ENCODE results near the gene ARID5B. TPM values are rescaled to one million over a fixed set of nuclear protein-coding genes. Genes with fewer than 3 reads are reported as not detected.

Gene ARID5B
- total RNA-seq, 2 experiments from 2014 or later, result 26.7 to 28.3 TPM

DNA sequence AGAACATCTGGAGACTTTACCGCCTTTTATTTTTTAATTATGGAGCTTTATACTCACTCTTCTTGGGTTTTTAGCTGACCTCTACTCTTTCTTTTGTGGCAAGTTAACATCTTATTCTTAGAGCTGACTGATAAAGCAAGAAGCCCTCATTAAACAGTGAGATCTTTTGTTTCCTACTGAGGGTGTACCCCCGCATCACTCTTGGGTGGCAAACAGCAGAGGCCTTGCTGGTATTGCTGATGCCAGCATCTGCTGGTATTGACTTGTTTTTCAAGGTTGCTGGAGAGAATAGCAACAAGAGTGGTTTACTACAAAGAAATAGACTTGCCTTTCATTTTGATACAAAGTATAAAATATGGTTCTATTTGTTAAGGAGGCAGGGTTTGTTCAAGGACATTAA, 154.7 kb downstream of the ARID5B start:
- CTCF ChIA-PET, result interaction anchor here (1.2 to 1.6 kb wide), 2 partner anchors 19 to 27 kb away, joined by 3 to 5 read pairs; no protein-coding TSS in a partner anchor
- ATAC-seq (no peak), DNase-seq (peak; percentile 30)
- H3K4me1 Mint-ChIP-seq (ENCODE audit: low read depth), result peaks cover 78% of the 10 kb centered on the region
- peaks cover 94% of the 10 kb centered on the region for H3K36me3 Mint-ChIP-seq (ENCODE audit: low read depth)
- TF ChIP-seq, protein P1, sequence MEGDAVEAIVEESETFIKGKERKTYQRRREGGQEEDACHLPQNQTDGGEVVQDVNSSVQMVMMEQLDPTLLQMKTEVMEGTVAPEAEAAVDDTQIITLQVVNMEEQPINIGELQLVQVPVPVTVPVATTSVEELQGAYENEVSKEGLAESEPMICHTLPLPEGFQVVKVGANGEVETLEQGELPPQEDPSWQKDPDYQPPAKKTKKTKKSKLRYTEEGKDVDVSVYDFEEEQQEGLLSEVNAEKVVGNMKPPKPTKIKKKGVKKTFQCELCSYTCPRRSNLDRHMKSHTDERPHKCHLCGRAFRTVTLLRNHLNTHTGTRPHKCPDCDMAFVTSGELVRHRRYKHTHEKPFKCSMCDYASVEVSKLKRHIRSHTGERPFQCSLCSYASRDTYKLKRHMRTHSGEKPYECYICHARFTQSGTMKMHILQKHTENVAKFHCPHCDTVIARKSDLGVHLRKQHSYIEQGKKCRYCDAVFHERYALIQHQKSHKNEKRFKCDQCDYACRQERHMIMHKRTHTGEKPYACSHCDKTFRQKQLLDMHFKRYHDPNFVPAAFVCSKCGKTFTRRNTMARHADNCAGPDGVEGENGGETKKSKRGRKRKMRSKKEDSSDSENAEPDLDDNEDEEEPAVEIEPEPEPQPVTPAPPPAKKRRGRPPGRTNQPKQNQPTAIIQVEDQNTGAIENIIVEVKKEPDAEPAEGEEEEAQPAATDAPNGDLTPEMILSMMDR (IDR thresholded peaks at IDR 0.05), result no peak
- peak overlapping the region; percentile 33 for H3K4me3 Mint-ChIP-seq
- H3K27ac Mint-ChIP-seq, result peak overlapping the region; percentile 95
- H3K27me3 Mint-ChIP-seq, result no peaks in the 10 kb centered on the region
- POLR2A ChIA-PET, result interaction anchor here (0.7 to 1.7 kb wide), 6 partner anchors 8 to 154 kb away, joined by 3 to 6 read pairs (median 4); partner anchors contain the start of gene ARID5B
- intact Hi-C loops (cut with micrococcal nuclease), result no loop called here
- peaks cover 7% of the 10 kb centered on the region for H3K9me3 Mint-ChIP-seq

DNA sequence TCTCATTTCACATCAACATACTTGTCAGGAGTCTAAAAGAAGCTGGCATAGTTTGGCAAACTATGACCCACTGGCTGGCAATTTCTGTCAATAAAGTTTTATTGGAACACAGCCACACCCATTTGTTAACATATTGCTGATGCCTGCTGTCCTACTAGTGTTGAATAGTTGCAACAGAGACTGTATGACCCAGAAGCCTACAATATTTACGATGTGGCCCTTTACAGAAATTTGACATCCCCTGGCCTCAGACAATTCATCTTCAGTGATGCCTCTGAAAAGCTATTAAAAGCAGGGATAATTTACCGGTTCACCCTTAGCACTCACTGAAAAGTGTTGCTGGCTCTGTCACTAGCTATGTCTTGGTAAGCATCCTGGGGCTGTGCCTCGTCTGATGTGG, 155.2 kb downstream of the ARID5B start:
- peaks cover 95% of the 10 kb centered on the region for H3K36me3 Mint-ChIP-seq (ENCODE audit: low read depth)
- CTCF ChIA-PET, result interaction anchor here (1.0 to 3.0 kb wide), 5 partner anchors 10 to 188 kb away, joined by 3 to 8 read pairs (median 3); no protein-coding TSS in a partner anchor
- H3K4me3 Mint-ChIP-seq, result no peak overlapping the region
- POLR2A ChIA-PET, result interaction anchor here (0.5 to 1.7 kb wide), 7 partner anchors 8 to 170 kb away, joined by 3 to 6 read pairs (median 4); partner anchors contain the start of gene ARID5B
- H3K27me3 Mint-ChIP-seq, result no peaks in the 10 kb centered on the region
- ATAC-seq, result no peak
- peaks cover 7% of the 10 kb centered on the region for H3K9me3 Mint-ChIP-seq
- intact Hi-C loops (cut with micrococcal nuclease), result no loop called here
- peak overlapping the region; percentile 95 for H3K27ac Mint-ChIP-seq
- no peak for DNase-seq
- TF ChIP-seq, protein P1 (IDR thresholded peaks at IDR 0.05), result no peak
- H3K4me1 Mint-ChIP-seq (ENCODE audit: low read depth), result peaks cover 79% of the 10 kb centered on the region

DNA sequence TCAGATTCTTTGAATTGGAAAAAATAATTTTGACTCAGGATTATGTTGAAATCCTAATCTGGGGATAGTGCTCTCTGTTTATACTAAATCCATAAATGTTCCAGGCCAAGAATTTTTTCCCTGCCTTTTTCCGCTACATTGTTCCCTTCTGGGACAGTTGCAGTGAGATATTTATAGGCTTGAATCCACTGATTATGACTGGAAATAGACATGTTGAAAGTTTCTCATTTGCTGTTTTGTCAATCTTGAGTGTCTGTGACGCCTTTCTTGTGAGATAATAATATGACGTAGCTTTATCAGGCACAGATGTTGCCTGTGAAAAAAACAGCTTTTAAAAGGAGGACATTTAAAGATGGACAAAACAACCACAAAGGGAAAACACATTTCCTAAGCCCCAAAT, 155.9 kb downstream of the ARID5B start:
- H3K36me3 Mint-ChIP-seq (ENCODE audit: low read depth), result peaks cover 95% of the 10 kb centered on the region
- DNase-seq, result no peak
- ATAC-seq, result no peak
- no peak overlapping the region for H3K4me3 Mint-ChIP-seq
- ChIA-PET POLR2A (interaction anchor here (0.5 to 1.7 kb wide), 4 partner anchors 10 to 171 kb away, joined by 3 to 6 read pairs (median 4); no protein-coding TSS in a partner anchor), CTCF (interaction anchor here (1.0 to 3.0 kb wide), 5 partner anchors 9 to 187 kb away, joined by 3 to 8 read pairs (median 3); no protein-coding TSS in a partner anchor)
- peaks cover 7% of the 10 kb centered on the region for H3K9me3 Mint-ChIP-seq
- H3K27ac Mint-ChIP-seq, result no peak overlapping the region
- intact Hi-C loops (cut with micrococcal nuclease), result no loop called here
- H3K27me3 Mint-ChIP-seq, result no peaks in the 10 kb centered on the region
- H3K4me1 Mint-ChIP-seq (ENCODE audit: low read depth), result peaks cover 82% of the 10 kb centered on the region
- TF ChIP-seq, protein P1 (IDR thresholded peaks at IDR 0.05), result no peak

DNA sequence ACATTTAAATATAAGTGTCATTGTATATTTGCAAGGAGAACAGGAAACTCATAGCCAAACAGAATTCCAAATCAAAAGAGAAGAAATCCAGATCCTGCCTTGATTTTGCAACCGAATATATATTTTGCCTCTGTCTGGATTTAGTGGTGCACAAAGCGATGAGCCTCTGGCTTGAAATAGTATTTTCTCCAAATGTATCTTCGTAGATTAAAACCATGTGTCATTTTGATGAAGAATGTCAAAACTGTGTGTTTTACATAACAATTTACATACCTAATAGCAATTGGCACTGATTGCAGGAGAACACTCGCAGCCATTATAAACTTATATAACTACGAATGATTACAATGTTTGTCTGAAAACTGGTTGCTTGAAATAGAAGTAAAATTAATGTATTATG, 156.4 kb downstream of the ARID5B start:
- TF ChIP-seq, protein P1 (IDR thresholded peaks at IDR 0.05), result no peak
- peaks cover 4% of the 10 kb centered on the region for H3K9me3 Mint-ChIP-seq
- POLR2A ChIA-PET, result interaction anchor here (1.3 to 1.4 kb wide), 2 partner anchors 10 to 12 kb away, joined by 4 to 5 read pairs; no protein-coding TSS in a partner anchor
- CTCF ChIA-PET, result interaction anchor here (1.0 to 3.0 kb wide), 4 partner anchors 9 to 187 kb away, joined by 3 to 8 read pairs (median 3); no protein-coding TSS in a partner anchor
- H3K27ac Mint-ChIP-seq, result no peak overlapping the region
- no peaks in the 10 kb centered on the region for H3K27me3 Mint-ChIP-seq
- DNase-seq, result no peak
- H3K4me1 Mint-ChIP-seq (ENCODE audit: low read depth), result peaks cover 82% of the 10 kb centered on the region
- peaks cover 95% of the 10 kb centered on the region for H3K36me3 Mint-ChIP-seq (ENCODE audit: low read depth)
- H3K4me3 Mint-ChIP-seq, result no peak overlapping the region
- ATAC-seq, result no peak
- intact Hi-C loops (cut with micrococcal nuclease), result no loop called here

DNA sequence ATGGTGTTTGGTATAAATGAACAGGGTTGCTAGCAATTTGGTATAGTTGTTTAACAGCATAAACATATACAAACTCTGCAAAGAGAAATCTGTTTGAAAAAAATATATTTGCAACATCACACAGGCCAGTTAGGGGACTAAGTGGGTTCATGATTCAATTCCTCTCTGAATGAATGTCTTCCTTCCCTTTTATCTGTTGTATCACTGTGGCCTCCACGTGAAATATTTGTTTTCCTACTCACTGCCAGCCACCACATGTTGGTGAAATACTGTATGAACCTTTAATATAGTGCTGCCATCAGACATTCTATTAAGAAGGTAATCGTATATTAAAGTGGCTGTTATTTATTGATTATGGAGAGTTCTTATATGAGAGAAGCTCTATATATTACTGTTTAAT, 157.0 kb downstream of the ARID5B start:
- Mint-ChIP-seq H3K27me3 (no peaks in the 10 kb centered on the region), H3K4me1 (ENCODE audit: low read depth) (peaks cover 82% of the 10 kb centered on the region), H3K9me3 (peaks cover 4% of the 10 kb centered on the region), H3K27ac (peak overlapping the region; percentile 16), H3K36me3 (ENCODE audit: low read depth) (peaks cover 94% of the 10 kb centered on the region), H3K4me3 (no peak overlapping the region)
- DNase-seq, result no peak
- no peak for ATAC-seq
- intact Hi-C loops (cut with micrococcal nuclease), result no loop called here
- CTCF ChIA-PET, result interaction anchor here (2.3 to 3.0 kb wide), 2 partner anchors 9 to 186 kb away, joined by 6 to 8 read pairs; no protein-coding TSS in a partner anchor
- TF ChIP-seq, protein P1 (IDR thresholded peaks at IDR 0.05), result no peak
- POLR2A ChIA-PET, result interaction anchor here (1.0 kb wide), 1 partner anchor 10 kb away, joined by 3 read pairs; no protein-coding TSS in a partner anchor
